GM23338 (cell line): ENCODE data around the gene WDR37. TPM values are rescaled to one million over a fixed set of nuclear protein-coding genes. Genes with fewer than 3 reads are reported as not detected.

ENCODE experiments used
- ATAC-seq: fragments of 200-7000 bp; cut with Tn5 transposase; 3 replicates; pipeline ENCODE4 v1.9.1; 2020
- DNase-seq: peaks from one replicate; pipeline ENCODE4 v3.0.0-alpha.2; 2015; ENCODE audit warnings: low spot score
- H2AFZ ChIP-seq: fragments of 200-600 bp; sonication (generic); 2 replicates; pipeline ENCODE4 v1.8.0; 2016; ENCODE audit warnings: antibody characterized with exemption, mild to moderate bottlenecking, moderate library complexity
- H3F3A ChIP-seq: fragments of 200-600 bp; sonication (generic); replicated peaks from 2 replicates; pipeline ENCODE4 v1.8.0; 2017; ENCODE audit warnings: antibody characterized with exemption, mixed run types, low read depth
- H3K27ac ChIP-seq: fragments of 200-600 bp; sonication (generic); 2 replicates; pipeline ENCODE4 v1.6.1; 2016; ENCODE audit warnings: low read depth
- H3K27me3 ChIP-seq: fragments of 200-600 bp; sonication (generic); 2 replicates; pipeline ENCODE4 v1.8.0; 2016; ENCODE audit warnings: mild to moderate bottlenecking, mixed run types, moderate library complexity; ENCODE audit not compliant: insufficient read depth
- H3K36me3 ChIP-seq: fragments of 200-600 bp; sonication (generic); 2 replicates; pipeline ENCODE4 v1.8.0; 2016; ENCODE audit warnings: mild to moderate bottlenecking; ENCODE audit not compliant: insufficient read depth
- H3K4me1 ChIP-seq: fragments of 200-600 bp; sonication (generic); 2 replicates; pipeline ENCODE4 v1.8.0; 2016; ENCODE audit warnings: mild to moderate bottlenecking, moderate library complexity; ENCODE audit not compliant: insufficient read depth
- H3K4me2 ChIP-seq: fragments of 200-600 bp; sonication (generic); 2 replicates; pipeline ENCODE4 v1.7.1; 2017; ENCODE audit warnings: mixed run types
- H3K4me3 ChIP-seq: fragments of 200-600 bp; sonication (generic); 2 replicates; pipeline ENCODE4 v1.6.1; 2016; ENCODE audit warnings: mixed run types
- H3K79me2 ChIP-seq: fragments of 200-600 bp; sonication (generic); replicated peaks from 2 replicates; pipeline ENCODE4 v1.8.0; 2017; ENCODE audit warnings: mild to moderate bottlenecking; ENCODE audit not compliant: insufficient read depth
- H3K9me2 ChIP-seq: fragments of 200-600 bp; sonication (generic); 2 replicates; pipeline ENCODE4 v1.8.0; 2017; ENCODE audit not compliant: insufficient read depth
- H4K20me1 ChIP-seq: fragments of 200-600 bp; sonication (generic); replicated peaks from 2 replicates; pipeline ENCODE4 v1.8.0; 2017; ENCODE audit warnings: mild to moderate bottlenecking; ENCODE audit not compliant: insufficient read depth
- H3K27ac Mint-ChIP-seq: 2 replicates; pipeline ENCODE4 v1.8.0; 2020; ENCODE audit warnings: inconsistent platforms, mild to moderate bottlenecking, moderate library complexity, mixed read lengths
- H3K27me3 Mint-ChIP-seq: 3 replicates; pipeline ENCODE4 v1.8.0; 2022; ENCODE audit warnings: low read depth, mild to moderate bottlenecking, moderate library complexity, mixed read lengths, inconsistent platforms; ENCODE audit not compliant: insufficient read depth, poor library complexity
- H3K36me3 Mint-ChIP-seq: 3 replicates; pipeline ENCODE4 v1.8.0; 2021; ENCODE audit warnings: low read depth, mild to moderate bottlenecking, inconsistent platforms, moderate library complexity, mixed read lengths
- H3K4me1 Mint-ChIP-seq: 3 replicates; pipeline ENCODE4 v1.8.0; 2020; ENCODE audit warnings: mild to moderate bottlenecking, inconsistent platforms, mixed read lengths
- H3K4me3 Mint-ChIP-seq: 3 replicates; pipeline ENCODE4 v1.8.0; 2021; ENCODE audit warnings: moderate library complexity, mild to moderate bottlenecking, inconsistent platforms, mixed read lengths
- H3K9me3 Mint-ChIP-seq: 3 replicates; pipeline ENCODE4 v1.8.0; 2020; ENCODE audit warnings: moderate library complexity, mild to moderate bottlenecking, inconsistent platforms, mixed read lengths
- CREB1 ChIP-seq: fragments of 250-450 bp; sonication (Bioruptor Pico); IDR thresholded peaks from 2 replicates; pipeline ENCODE4 v1.5.0; 2020; ENCODE audit warnings: low read depth, mild to moderate bottlenecking, moderate library complexity
- EZH2phosphoT487 ChIP-seq: fragments of 200-600 bp; sonication (generic); IDR thresholded peaks from one replicate; pipeline ENCODE4 v1.8.1; 2018; ENCODE audit warnings: antibody characterized with exemption; ENCODE audit not compliant: unreplicated experiment
- JUNB ChIP-seq: IDR thresholded peaks from one replicate; pipeline ENCODE4 v1.6.1; 2016; ENCODE audit warnings: antibody characterized with exemption; ENCODE audit not compliant: unreplicated experiment
- NANOG ChIP-seq: IDR thresholded peaks from 2 replicates; pipeline ENCODE4 v1.6.1; 2016; ENCODE audit warnings: antibody characterized with exemption, borderline replicate concordance
- REST ChIP-seq: IDR thresholded peaks from one replicate; pipeline ENCODE4 v1.6.1; 2018; ENCODE audit warnings: antibody characterized with exemption; ENCODE audit not compliant: unreplicated experiment
- ZNF331 ChIP-seq: fragments of 250-450 bp; sonication (Bioruptor Pico); IDR thresholded peaks from 2 replicates; pipeline ENCODE4 v1.5.0; 2020; ENCODE audit warnings: low read depth, mild to moderate bottlenecking, moderate library complexity
- polyA plus RNA-seq: library from polyadenylated mRNA; unstranded; fragments of >200 nt; fragmentation: Nextera tagmentation; extraction: Ambion mirVana; gene quantifications from 2 replicates; pipeline ENCODE4 v1.2.1, GENCODE V29; 2016
- total RNA-seq: library from RNA; depleted of rRNA; stranded (reverse); fragments of >200 nt; shearing (Covaris generic); gene quantifications from 2 replicates; pipeline ENCODE4 v1.2.3, GENCODE V29; 2014
- TF ChIP-seq, protein P1 (sequence below), 2 experiments: fragments of 200-600 bp in 1 of 2; sonication (generic) in 1 of 2; conservative IDR thresholded peaks; 2 replicates each; pipeline versions ENCODE4 v1.5.1 to v1.6.1; 2016 to 2017; ENCODE audit warnings: antibody characterized with exemption in 2 of 2, low read depth in 2 of 2, mild to moderate bottlenecking in 2 of 2, moderate library complexity in 1 of 2
- TF ChIP-seq, protein P2 (sequence below): IDR thresholded peaks from 2 replicates; pipeline ENCODE4 v1.6.1; 2016; ENCODE audit warnings: antibody characterized with exemption
- TF ChIP-seq, protein P3 (sequence below): fragments of 250-450 bp; sonication (Bioruptor Pico); IDR thresholded peaks from 2 replicates; pipeline ENCODE4 v1.5.0; 2020; ENCODE audit warnings: mild to moderate bottlenecking, moderate library complexity

The WDR37 gene
- total and polyA plus RNA-seq, 2 experiments from 2014 or later = 6.0 to 10.2 TPM

DNA sequence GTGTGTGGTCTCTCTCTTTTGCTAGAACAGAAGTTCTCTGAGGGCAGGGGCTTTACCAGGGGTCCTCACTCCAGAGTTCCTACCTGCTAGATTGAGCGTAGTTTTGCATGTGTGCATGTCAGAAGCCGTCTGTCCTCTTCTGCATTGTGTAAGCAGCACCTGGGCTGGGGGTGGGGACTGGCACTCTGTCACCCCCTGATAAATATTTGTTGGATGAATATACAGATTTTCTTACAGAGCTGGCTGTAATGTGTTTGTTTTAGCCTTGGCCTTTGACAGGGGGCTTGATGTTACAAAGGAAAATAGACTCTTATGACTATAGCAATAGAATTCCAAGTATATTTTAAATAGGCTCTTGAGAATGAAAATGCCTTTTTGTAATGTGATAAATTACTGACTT is 46.6 kb downstream of the WDR37 start:
- no peak for DNase-seq
- peaks cover 45% of the 10 kb centered on the region for H3K36me3 Mint-ChIP-seq
- H3K27ac Mint-ChIP-seq = no peak overlapping the region; the same call in 1 of the 2 replicates
- H4K20me1 ChIP-seq = no peaks in the 10 kb centered on the region; the same call in 1 of the 2 replicates
- no peak for TF ChIP-seq JUNB
- TF ChIP-seq, protein P1, sequence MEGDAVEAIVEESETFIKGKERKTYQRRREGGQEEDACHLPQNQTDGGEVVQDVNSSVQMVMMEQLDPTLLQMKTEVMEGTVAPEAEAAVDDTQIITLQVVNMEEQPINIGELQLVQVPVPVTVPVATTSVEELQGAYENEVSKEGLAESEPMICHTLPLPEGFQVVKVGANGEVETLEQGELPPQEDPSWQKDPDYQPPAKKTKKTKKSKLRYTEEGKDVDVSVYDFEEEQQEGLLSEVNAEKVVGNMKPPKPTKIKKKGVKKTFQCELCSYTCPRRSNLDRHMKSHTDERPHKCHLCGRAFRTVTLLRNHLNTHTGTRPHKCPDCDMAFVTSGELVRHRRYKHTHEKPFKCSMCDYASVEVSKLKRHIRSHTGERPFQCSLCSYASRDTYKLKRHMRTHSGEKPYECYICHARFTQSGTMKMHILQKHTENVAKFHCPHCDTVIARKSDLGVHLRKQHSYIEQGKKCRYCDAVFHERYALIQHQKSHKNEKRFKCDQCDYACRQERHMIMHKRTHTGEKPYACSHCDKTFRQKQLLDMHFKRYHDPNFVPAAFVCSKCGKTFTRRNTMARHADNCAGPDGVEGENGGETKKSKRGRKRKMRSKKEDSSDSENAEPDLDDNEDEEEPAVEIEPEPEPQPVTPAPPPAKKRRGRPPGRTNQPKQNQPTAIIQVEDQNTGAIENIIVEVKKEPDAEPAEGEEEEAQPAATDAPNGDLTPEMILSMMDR (conservative IDR thresholded peaks at IDR 0.05; ENCODE audit: low read depth in 2 of 2) = no peak
- no peak for TF ChIP-seq CREB1 (CRISPR knock-in tag)
- peaks cover 6% of the 10 kb centered on the region for H3K27me3 Mint-ChIP-seq
- no peak overlapping the region for H3K4me3 Mint-ChIP-seq
- no peaks in the 10 kb centered on the region for H3K27me3 ChIP-seq
- no peak overlapping the region for H3K4me3 ChIP-seq
- no peak overlapping the region for H3K27ac ChIP-seq
- H3K79me2 ChIP-seq = 0 out of 2 replicates have a peak, but pooled peaks cover 2% of the 10 kb centered on the region
- H3K36me3 ChIP-seq = no peaks in the 10 kb centered on the region
- ATAC-seq = no peak
- no peaks in the 10 kb centered on the region for H3K9me2 ChIP-seq
- H3K4me2 ChIP-seq = no peak overlapping the region
- no peaks in the 10 kb centered on the region for H3K4me1 ChIP-seq
- peaks cover 15% of the 10 kb centered on the region for H3K4me1 Mint-ChIP-seq
- H3F3A ChIP-seq = no peaks in the 10 kb centered on the region
- no peak overlapping the region for H2AFZ ChIP-seq
- no peaks in the 10 kb centered on the region for H3K9me3 Mint-ChIP-seq

DNA sequence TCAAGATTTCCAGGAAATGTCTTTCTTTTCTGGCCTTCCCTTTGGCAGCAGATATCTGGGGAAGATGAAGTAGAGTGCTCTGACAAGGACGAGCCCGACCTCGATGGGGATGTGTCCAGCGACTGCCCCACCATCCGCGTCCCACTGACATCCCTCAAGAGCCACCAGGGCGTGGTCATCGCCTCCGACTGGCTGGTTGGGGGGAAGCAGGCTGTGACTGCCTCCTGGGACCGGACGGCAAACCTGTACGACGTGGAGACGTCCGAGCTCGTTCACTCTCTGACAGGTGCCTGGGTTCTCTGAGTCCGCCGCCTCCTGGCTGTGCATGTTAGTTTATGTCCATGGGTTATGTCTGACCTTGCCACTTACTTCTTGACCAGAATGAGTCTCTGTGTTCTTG is 47.4 kb downstream of the WDR37 start:
- no peak overlapping the region for H3K4me3 Mint-ChIP-seq
- H3K4me1 ChIP-seq = no peaks in the 10 kb centered on the region
- H3F3A ChIP-seq = no peaks in the 10 kb centered on the region
- H3K36me3 Mint-ChIP-seq = peaks cover 49% of the 10 kb centered on the region
- H3K36me3 ChIP-seq = no peaks in the 10 kb centered on the region
- H3K4me1 Mint-ChIP-seq = peaks cover 19% of the 10 kb centered on the region
- no peak overlapping the region for H3K4me2 ChIP-seq
- H4K20me1 ChIP-seq = no peaks in the 10 kb centered on the region; the same call in 1 of the 2 replicates
- no peaks in the 10 kb centered on the region for H3K9me3 Mint-ChIP-seq
- no peak overlapping the region for H3K4me3 ChIP-seq
- no peak for DNase-seq
- no peak overlapping the region for H3K27ac Mint-ChIP-seq
- 0 out of 2 replicates have a peak, but pooled peaks cover 2% of the 10 kb centered on the region for H3K79me2 ChIP-seq
- no peak for ATAC-seq
- H3K27me3 Mint-ChIP-seq = peaks cover 7% of the 10 kb centered on the region
- no peaks in the 10 kb centered on the region for H3K27me3 ChIP-seq
- H3K27ac ChIP-seq = no peak overlapping the region
- no peaks in the 10 kb centered on the region for H3K9me2 ChIP-seq
- no peak overlapping the region for H2AFZ ChIP-seq
- TF ChIP-seq REST (no peak), CREB1 (CRISPR knock-in tag) (no peak), ZNF331 (CRISPR knock-in tag) (no peak), JUNB (no peak), EZH2phosphoT487 (no peak), NANOG (no peak)
- TF ChIP-seq, protein P2, sequence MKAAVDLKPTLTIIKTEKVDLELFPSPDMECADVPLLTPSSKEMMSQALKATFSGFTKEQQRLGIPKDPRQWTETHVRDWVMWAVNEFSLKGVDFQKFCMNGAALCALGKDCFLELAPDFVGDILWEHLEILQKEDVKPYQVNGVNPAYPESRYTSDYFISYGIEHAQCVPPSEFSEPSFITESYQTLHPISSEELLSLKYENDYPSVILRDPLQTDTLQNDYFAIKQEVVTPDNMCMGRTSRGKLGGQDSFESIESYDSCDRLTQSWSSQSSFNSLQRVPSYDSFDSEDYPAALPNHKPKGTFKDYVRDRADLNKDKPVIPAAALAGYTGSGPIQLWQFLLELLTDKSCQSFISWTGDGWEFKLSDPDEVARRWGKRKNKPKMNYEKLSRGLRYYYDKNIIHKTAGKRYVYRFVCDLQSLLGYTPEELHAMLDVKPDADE = no peak
- TF ChIP-seq, protein P3, sequence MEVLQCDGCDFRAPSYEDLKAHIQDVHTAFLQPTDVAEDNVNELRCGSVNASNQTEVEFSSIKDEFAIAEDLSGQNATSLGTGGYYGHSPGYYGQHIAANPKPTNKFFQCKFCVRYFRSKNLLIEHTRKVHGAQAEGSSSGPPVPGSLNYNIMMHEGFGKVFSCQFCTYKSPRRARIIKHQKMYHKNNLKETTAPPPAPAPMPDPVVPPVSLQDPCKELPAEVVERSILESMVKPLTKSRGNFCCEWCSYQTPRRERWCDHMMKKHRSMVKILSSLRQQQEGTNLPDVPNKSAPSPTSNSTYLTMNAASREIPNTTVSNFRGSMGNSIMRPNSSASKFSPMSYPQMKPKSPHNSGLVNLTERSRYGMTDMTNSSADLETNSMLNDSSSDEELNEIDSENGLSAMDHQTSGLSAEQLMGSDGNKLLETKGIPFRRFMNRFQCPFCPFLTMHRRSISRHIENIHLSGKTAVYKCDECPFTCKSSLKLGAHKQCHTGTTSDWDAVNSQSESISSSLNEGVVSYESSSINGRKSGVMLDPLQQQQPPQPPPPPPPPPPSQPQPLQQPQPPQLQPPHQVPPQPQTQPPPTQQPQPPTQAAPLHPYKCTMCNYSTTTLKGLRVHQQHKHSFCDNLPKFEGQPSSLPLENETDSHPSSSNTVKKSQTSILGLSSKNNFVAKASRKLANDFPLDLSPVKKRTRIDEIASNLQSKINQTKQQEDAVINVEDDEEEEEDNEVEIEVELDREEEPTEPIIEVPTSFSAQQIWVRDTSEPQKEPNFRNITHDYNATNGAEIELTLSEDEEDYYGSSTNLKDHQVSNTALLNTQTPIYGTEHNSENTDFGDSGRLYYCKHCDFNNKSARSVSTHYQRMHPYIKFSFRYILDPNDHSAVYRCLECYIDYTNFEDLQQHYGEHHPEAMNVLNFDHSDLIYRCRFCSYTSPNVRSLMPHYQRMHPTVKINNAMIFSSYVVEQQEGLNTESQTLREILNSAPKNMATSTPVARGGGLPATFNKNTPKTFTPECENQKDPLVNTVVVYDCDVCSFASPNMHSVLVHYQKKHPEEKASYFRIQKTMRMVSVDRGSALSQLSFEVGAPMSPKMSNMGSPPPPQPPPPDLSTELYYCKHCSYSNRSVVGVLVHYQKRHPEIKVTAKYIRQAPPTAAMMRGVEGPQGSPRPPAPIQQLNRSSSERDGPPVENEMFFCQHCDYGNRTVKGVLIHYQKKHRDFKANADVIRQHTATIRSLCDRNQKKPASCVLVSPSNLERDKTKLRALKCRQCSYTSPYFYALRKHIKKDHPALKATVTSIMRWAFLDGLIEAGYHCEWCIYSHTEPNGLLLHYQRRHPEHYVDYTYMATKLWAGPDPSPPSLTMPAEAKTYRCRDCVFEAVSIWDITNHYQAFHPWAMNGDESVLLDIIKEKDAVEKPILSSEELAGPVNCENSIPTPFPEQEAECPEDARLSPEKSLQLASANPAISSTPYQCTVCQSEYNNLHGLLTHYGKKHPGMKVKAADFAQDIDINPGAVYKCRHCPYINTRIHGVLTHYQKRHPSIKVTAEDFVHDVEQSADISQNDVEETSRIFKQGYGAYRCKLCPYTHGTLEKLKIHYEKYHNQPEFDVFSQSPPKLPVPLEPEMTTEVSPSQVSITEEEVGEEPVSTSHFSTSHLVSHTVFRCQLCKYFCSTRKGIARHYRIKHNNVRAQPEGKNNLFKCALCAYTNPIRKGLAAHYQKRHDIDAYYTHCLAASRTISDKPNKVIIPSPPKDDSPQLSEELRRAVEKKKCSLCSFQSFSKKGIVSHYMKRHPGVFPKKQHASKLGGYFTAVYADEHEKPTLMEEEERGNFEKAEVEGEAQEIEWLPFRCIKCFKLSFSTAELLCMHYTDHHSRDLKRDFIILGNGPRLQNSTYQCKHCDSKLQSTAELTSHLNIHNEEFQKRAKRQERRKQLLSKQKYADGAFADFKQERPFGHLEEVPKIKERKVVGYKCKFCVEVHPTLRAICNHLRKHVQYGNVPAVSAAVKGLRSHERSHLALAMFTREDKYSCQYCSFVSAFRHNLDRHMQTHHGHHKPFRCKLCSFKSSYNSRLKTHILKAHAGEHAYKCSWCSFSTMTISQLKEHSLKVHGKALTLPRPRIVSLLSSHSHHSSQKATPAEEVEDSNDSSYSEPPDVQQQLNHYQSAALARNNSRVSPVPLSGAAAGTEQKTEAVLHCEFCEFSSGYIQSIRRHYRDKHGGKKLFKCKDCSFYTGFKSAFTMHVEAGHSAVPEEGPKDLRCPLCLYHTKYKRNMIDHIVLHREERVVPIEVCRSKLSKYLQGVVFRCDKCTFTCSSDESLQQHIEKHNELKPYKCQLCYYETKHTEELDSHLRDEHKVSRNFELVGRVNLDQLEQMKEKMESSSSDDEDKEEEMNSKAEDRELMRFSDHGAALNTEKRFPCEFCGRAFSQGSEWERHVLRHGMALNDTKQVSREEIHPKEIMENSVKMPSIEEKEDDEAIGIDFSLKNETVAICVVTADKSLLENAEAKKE (CRISPR knock-in tag) = no peak
